Progenitor cell of endocrine pancreas (in vitro differentiated cells): Measurements from ENCODE around the gene DAAM2. TPM values are rescaled to one million over a fixed set of nuclear protein-coding genes. Genes with fewer than 3 reads are reported as not detected.

Experiments
- DNase-seq: peaks from one replicate; pipeline ENCODE4 v3.0.0; 2021; ENCODE audit warnings: low spot score; ENCODE audit not compliant: unreplicated experiment
- H3K27ac Mint-ChIP-seq: 2 replicates; pipeline ENCODE4 v1.8.0; 2021; ENCODE audit warnings: mild to moderate bottlenecking, moderate library complexity, mixed read lengths
- H3K27me3 Mint-ChIP-seq: 2 replicates; pipeline ENCODE4 v1.8.0; 2021; ENCODE audit warnings: mixed read lengths
- H3K36me3 Mint-ChIP-seq: 2 replicates; pipeline ENCODE4 v1.8.0; 2022; ENCODE audit warnings: mixed read lengths; ENCODE audit not compliant: insufficient read depth
- H3K4me1 Mint-ChIP-seq: 2 replicates; pipeline ENCODE4 v1.8.0; 2021; ENCODE audit warnings: low read depth, mixed read lengths
- H3K4me3 Mint-ChIP-seq: 2 replicates; pipeline ENCODE4 v1.8.0; 2021; ENCODE audit warnings: low read depth, mild to moderate bottlenecking, moderate library complexity, mixed read lengths
- H3K9me3 Mint-ChIP-seq: 2 replicates; pipeline ENCODE4 v1.8.0; 2021; ENCODE audit warnings: low read depth, mixed read lengths
- CTCF ChIP-seq: fragments of 200-600 bp; sonication (generic); IDR thresholded peaks from one replicate; pipeline ENCODE4 v1.5.0; 2021; ENCODE audit warnings: antibody characterized with exemption, mild to moderate bottlenecking; ENCODE audit not compliant: unreplicated experiment
- total RNA-seq: library from RNA; stranded (reverse); gene quantifications from 2 replicates; pipeline ENCODE4 v1.2.1, GENCODE V29; 2021

The DAAM2 gene
- total RNA-seq, 1 donor from 2014 or later: 6.3 TPM

- TF ChIP-seq CTCF: no peak
- Mint-ChIP-seq H3K36me3 (peaks cover 11% of the 10 kb centered on the region), H3K27me3 (no peaks in the 10 kb centered on the region), H3K27ac (no peak overlapping the region), H3K9me3 (no peaks in the 10 kb centered on the region), H3K4me1 (no peaks in the 10 kb centered on the region), H3K4me3 (no peak overlapping the region)
- no peak for DNase-seq
Observed at GRCh38 chr6:39909701-39910100, 117.5 kb downstream of the DAAM2 start.

GRCh38 chr6:39910164-39910563 lies 118.0 kb downstream of the DAAM2 start:
- DNase-seq: no peak
- H3K4me3 Mint-ChIP-seq: no peak overlapping the region
- peaks cover 12% of the 10 kb centered on the region for H3K36me3 Mint-ChIP-seq
- TF ChIP-seq CTCF: no peak
- no peaks in the 10 kb centered on the region for H3K27me3 Mint-ChIP-seq
- H3K27ac Mint-ChIP-seq: no peak overlapping the region
- no peaks in the 10 kb centered on the region for H3K9me3 Mint-ChIP-seq
- H3K4me1 Mint-ChIP-seq: no peaks in the 10 kb centered on the region

GRCh38 chr6:39910744-39911143 lies 118.6 kb downstream of the DAAM2 start:
- H3K27me3 Mint-ChIP-seq: no peaks in the 10 kb centered on the region
- no peaks in the 10 kb centered on the region for H3K4me1 Mint-ChIP-seq
- H3K36me3 Mint-ChIP-seq: peaks cover 12% of the 10 kb centered on the region
- no peak for DNase-seq
- H3K4me3 Mint-ChIP-seq: no peak overlapping the region
- no peaks in the 10 kb centered on the region for H3K9me3 Mint-ChIP-seq
- H3K27ac Mint-ChIP-seq: no peak overlapping the region
- no peak for TF ChIP-seq CTCF

GRCh38 chr6:39911513-39912125 lies 119.4 kb downstream of the DAAM2 start:
- H3K9me3 Mint-ChIP-seq: no peaks in the 10 kb centered on the region
- DNase-seq: no peak
- no peaks in the 10 kb centered on the region for H3K4me1 Mint-ChIP-seq
- no peak overlapping the region for H3K4me3 Mint-ChIP-seq
- no peak for TF ChIP-seq CTCF
- no peak overlapping the region for H3K27ac Mint-ChIP-seq
- H3K36me3 Mint-ChIP-seq: peaks cover 12% of the 10 kb centered on the region
- peaks cover 2% of the 10 kb centered on the region for H3K27me3 Mint-ChIP-seq

- Mint-ChIP-seq H3K4me3 (no peak overlapping the region), H3K4me1 (peaks cover 5% of the 10 kb centered on the region), H3K27ac (no peak overlapping the region), H3K9me3 (no peaks in the 10 kb centered on the region), H3K36me3 (peaks cover 13% of the 10 kb centered on the region), H3K27me3 (peaks cover 4% of the 10 kb centered on the region)
- TF ChIP-seq CTCF: no peak
- no peak for DNase-seq
Observed at GRCh38 chr6:39912446-39912845, 120.3 kb downstream of the DAAM2 start.
